IPS-20b (cell line): ENCODE data around the gene DLG1.

Experiments used
- H3K27ac ChIP-seq: one replicate; pipeline ENCODE4 v1.5.1; 2013; ENCODE audit warnings: low read length
- H3K27me3 ChIP-seq: 2 replicates; pipeline ENCODE4 v1.6.1; 2013; ENCODE audit warnings: mild to moderate bottlenecking, low read length, inconsistent platforms; ENCODE audit not compliant: insufficient read depth
- H3K36me3 ChIP-seq: 2 replicates; pipeline ENCODE4 v1.6.1; 2013; ENCODE audit warnings: low read depth, mild to moderate bottlenecking, inconsistent platforms, low read length, moderate library complexity; ENCODE audit not compliant: insufficient read depth
- H3K4me1 ChIP-seq: 2 replicates; pipeline ENCODE4 v1.6.1; 2013; ENCODE audit warnings: mild to moderate bottlenecking, control low read depth, inconsistent platforms, low read length, moderate library complexity; ENCODE audit not compliant: insufficient read depth
- H3K4me3 ChIP-seq: 2 replicates; pipeline ENCODE4 v1.5.1; 2013; ENCODE audit warnings: mild to moderate bottlenecking, low read length, inconsistent platforms
- H3K9ac ChIP-seq: 2 replicates; pipeline ENCODE4 v1.6.1; 2013; ENCODE audit warnings: low read depth, mild to moderate bottlenecking, inconsistent platforms, low read length, moderate library complexity
- H3K9me3 ChIP-seq: 2 replicates; pipeline ENCODE4 v1.6.1; 2013; ENCODE audit warnings: mild to moderate bottlenecking, low read depth, low read length, inconsistent platforms; ENCODE audit not compliant: insufficient read depth

Gene DLG1

DNA sequence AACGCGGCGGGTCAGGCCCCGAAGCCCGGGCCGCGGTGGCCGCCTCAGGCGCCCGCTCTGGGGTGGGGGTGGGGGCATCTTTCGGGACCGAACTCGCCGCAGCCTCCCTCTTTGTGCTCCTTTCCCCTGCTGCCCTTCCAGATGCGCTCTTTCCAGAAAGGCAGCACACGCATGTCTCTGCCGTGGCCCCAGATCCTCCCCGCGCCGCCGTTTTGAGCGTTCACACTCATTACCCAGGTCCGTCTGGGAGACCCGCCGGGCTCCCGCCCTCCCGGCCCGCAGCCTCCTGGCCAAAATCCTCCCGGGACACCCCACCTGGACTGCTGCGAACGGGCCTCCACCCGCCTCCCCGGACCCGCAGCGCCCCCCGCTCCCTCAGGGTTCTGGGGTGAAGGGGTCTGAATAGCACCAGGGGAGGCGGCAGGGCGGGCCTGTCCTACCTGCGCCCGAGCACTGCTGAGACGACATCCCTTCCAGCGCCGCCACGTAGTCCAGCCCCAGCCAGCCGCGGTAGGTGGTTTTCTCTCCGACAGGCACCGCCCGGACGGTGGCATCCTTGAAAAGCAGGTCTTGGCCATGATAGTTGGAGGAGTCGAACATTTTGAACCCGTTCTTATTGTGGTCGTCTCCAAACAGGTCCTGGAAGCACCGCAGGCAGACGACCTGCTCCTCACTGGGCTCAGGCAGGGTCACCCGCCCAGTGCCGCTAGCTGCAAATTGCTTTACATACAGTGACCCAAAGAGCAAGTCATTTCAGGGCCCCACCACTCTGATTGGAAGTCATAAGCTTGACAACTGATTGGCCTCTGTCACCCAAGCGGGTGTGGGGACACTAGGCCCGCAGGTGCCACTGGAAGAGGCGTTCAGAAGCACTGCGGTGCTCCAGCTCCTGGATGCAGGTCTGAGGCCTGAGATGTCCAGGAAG lies 294.7 kb downstream of the DLG1 start:
- Histone ChIP-seq H3K9me3 (no peaks in the 10 kb centered on the region), H3K9ac (peak overlapping the region; percentile 65; the same call in 1 of the 2 replicates), H3K4me1 (0 out of 2 replicates have a peak, but pooled peaks cover 3% of the 10 kb centered on the region), H3K4me3 (peak overlapping the region; percentile 68), H3K36me3 (no peaks in the 10 kb centered on the region), H3K27ac (no peak overlapping the region), H3K27me3 (peaks cover 32% of the 10 kb centered on the region)

DNA sequence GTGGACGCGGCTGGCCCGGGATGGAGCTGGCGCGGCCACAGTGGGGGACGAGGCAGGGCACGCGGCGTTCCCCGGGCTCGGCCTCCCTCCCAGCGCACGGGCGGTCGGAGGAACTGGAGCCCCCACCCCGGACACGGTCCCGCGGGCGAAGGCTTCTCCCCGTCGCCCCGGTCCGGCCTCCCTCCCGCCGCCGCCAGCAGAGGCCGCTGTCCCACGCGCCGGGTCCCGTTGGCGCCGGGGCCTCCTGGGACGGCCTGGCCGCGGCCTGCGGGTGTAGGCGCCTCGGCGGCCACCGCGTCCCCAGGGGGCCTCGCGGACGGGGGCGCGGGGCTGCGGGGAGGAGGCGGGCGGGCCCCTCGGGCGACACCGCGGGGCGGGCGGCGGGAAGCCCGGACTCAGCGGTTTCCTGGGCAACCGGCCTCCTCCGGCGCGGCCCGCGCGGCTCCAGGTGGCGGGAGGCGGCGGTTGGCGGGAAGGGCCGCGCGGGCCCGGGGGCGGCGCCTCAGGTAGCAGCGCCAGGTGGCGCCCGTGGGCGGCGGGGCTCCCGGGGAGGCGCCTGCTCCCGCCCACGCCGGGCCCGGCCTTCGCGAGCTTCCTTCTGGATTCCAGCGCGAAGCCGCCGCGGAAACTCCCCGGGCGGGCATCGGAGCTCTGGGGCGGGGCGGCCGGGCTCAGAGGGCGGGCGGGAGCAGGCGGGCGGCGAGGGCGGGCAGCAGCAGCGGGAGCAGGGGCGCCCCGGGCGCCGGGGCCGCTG lies 295.5 kb downstream of the DLG1 start:
- Histone ChIP-seq H3K4me3 (peak overlapping the region; percentile 68; the same call in 1 of the 2 replicates), H3K9me3 (no peaks in the 10 kb centered on the region), H3K27me3 (peaks cover 32% of the 10 kb centered on the region), H3K9ac (no peak overlapping the region), H3K36me3 (no peaks in the 10 kb centered on the region), H3K27ac (no peak overlapping the region), H3K4me1 (0 out of 2 replicates have a peak, but pooled peaks cover 3% of the 10 kb centered on the region)

DNA sequence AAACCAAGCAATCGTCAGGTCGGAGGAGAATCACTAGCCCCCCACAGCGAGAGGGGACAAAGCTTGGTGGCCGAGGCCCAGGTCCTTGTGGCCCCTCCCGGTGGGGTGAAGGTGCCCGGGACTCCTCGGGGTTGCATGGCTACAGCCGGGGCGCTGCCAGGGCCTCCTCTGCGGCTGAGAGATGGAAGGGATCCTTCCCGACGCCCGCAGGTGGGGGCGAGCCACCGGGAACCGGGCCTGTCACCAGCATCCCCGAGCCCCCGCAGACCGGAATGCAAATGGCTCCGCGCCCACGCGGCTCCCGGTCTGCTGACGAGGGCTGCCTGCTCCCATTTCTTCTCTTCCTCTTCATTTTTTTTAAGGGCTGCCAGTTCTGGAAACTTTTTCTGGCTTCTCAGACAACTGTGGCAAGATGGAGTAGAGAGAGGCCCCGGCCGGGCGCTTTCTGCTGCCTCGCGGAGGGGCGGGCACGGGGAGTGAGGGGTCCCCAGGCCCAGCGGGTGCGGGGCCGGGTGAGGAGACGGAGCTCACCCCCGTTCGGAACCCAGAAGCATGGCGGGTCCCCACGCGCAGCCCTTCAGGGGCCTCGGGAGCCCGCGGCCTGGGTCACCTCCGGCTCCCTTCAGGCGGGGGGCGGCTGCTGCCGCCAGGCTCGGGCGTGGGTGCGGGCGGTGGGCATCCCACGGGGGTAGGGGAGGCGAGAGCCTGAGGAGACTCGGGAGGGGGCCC lies 296.3 kb downstream of the DLG1 start:
- H3K9me3 ChIP-seq = no peaks in the 10 kb centered on the region
- H3K4me1 ChIP-seq = 0 out of 2 replicates have a peak, but pooled peaks cover 3% of the 10 kb centered on the region
- peaks cover 32% of the 10 kb centered on the region for H3K27me3 ChIP-seq
- peak overlapping the region; percentile 43; the same call in 1 of the 2 replicates for H3K4me3 ChIP-seq
- H3K36me3 ChIP-seq = no peaks in the 10 kb centered on the region
- H3K9ac ChIP-seq = no peak overlapping the region
- no peak overlapping the region for H3K27ac ChIP-seq

DNA sequence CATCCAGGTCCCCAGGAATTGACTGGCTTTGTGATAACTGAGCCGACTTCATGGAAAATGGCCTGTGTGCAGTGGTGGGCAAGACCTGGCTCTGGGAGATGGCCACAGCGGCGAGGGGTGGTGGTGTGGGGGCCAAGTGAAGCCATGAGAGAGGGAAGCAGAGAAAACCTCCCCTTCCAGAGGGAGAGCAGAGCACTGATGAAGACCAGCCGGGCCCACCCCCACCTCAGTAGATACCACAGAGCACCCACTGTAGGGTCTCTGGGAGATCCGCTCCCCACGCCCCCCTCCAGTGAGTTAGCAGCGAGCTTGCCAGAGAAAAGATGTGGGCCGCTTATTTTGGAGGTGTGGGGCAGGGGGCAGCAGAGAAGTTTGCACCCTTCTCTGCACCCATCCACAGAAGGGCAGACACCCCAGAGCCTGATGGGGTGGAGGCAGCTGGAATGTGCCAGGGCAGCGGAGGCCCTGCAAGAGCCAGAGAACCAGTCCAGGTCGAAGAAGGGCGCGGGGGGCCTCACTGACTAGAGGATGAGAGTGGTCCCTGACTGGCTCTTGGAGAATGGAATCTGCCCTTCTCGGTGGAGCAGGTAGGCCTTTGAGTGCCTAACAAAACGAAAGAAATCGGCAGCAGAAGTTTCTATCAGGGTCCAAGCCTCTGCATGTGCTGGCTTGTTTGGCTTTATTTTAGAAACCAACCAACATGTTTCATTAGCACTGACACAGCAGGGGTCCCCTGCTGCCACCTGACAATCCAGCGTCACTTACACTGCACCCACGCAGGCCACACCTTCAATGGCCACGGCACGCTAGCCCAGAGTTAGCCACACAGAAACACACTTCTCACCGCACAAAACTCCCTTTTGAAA lies 297.1 kb downstream of the DLG1 start:
- Histone ChIP-seq H3K27ac (no peak overlapping the region), H3K9me3 (no peaks in the 10 kb centered on the region), H3K36me3 (no peaks in the 10 kb centered on the region), H3K4me1 (0 out of 2 replicates have a peak, but pooled peaks cover 3% of the 10 kb centered on the region), H3K27me3 (peaks cover 32% of the 10 kb centered on the region), H3K4me3 (no peak overlapping the region), H3K9ac (no peak overlapping the region)

- peaks cover 28% of the 10 kb centered on the region for H3K27me3 ChIP-seq
- H3K4me3 ChIP-seq = no peak overlapping the region
- H3K9ac ChIP-seq = no peak overlapping the region
- 0 out of 2 replicates have a peak, but pooled peaks cover 3% of the 10 kb centered on the region for H3K4me1 ChIP-seq
- H3K9me3 ChIP-seq = no peaks in the 10 kb centered on the region
- no peak overlapping the region for H3K27ac ChIP-seq
- H3K36me3 ChIP-seq = no peaks in the 10 kb centered on the region
Measured at GRCh38 chr3:197000211-197000610, 298.2 kb downstream of the DLG1 start.

DNA sequence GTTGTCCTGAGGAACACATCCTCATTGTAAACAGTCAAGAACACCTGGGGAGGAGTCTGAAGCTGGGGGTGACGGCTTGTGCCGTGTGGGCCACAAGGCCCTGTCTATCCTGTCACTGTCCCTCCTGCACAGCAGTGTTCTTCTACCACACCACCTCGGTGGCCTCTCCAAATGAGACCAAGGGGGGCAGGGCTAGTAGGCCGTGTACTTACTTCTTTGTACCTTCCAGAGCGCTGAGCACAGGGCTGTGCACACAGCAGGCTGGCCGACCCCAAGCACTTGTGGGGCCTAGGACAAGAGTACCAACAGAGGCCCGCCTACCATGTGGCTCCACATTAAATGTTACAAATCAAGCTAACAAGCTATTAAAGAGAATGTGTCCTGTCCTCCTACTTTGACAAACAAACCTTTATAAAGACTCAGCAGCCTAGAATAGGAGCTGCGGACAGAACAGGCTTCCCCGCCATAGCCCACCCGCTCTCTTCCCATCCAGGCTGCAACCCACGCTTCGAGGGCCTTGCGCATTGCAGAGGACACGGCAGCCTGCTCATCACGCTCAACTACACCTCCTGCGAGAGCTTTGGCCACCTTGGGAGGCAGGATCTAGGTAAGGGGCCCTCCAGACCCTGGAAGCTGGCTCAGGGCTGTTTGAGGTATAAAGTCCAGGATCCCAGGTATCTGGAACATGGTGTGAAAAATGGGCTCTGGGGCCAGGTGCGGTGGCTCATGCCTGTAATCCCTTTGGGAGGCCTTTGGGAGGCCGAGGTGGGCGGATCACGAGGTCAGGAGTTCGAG lies 299.2 kb downstream of the DLG1 start:
- Histone ChIP-seq H3K9ac (no peak overlapping the region), H3K27me3 (peaks cover 18% of the 10 kb centered on the region), H3K36me3 (no peaks in the 10 kb centered on the region), H3K9me3 (no peaks in the 10 kb centered on the region), H3K27ac (no peak overlapping the region), H3K4me1 (0 out of 2 replicates have a peak, but pooled peaks cover 3% of the 10 kb centered on the region), H3K4me3 (no peak overlapping the region)

- no peak overlapping the region for H3K27ac ChIP-seq
- no peaks in the 10 kb centered on the region for H3K9me3 ChIP-seq
- no peak overlapping the region for H3K4me3 ChIP-seq
- no peaks in the 10 kb centered on the region for H3K36me3 ChIP-seq
- peaks cover 7% of the 10 kb centered on the region; the same call in 1 of the 2 replicates for H3K27me3 ChIP-seq
- no peaks in the 10 kb centered on the region for H3K4me1 ChIP-seq
- no peak overlapping the region for H3K9ac ChIP-seq
Measured at GRCh38 chr3:196997311-196997710, 301.1 kb downstream of the DLG1 start.

GRCh38 chr3:196996454-196997265 lies 301.8 kb downstream of the DLG1 start:
- Histone ChIP-seq H3K4me3 (no peak overlapping the region), H3K27me3 (peaks cover under 1% of the 10 kb centered on the region; the same call in 1 of the 2 replicates), H3K9me3 (no peaks in the 10 kb centered on the region), H3K4me1 (no peaks in the 10 kb centered on the region), H3K9ac (no peak overlapping the region), H3K27ac (no peak overlapping the region), H3K36me3 (no peaks in the 10 kb centered on the region)

- no peaks in the 10 kb centered on the region for H3K36me3 ChIP-seq
- H3K4me3 ChIP-seq = no peak overlapping the region
- H3K27me3 ChIP-seq = no peaks in the 10 kb centered on the region
- no peak overlapping the region for H3K9ac ChIP-seq
- H3K9me3 ChIP-seq = no peaks in the 10 kb centered on the region
- no peak overlapping the region for H3K27ac ChIP-seq
- no peaks in the 10 kb centered on the region for H3K4me1 ChIP-seq
Measured at GRCh38 chr3:196995646-196996355, 302.6 kb downstream of the DLG1 start.
